Tibial nerve (tissue), 4 donors: ENCODE data around the gene CHD9NB. TPM values are rescaled to one million over a fixed set of nuclear protein-coding genes. Genes with fewer than 3 reads are reported as not detected.
"Not testable (repeated sequence)": the region's sequence is repeated elsewhere in the genome, so short reads cannot be mapped to it uniquely, and the experiment has no call there.

ENCODE experiments used
- DNase-seq, 2 donors: peaks; one replicate each; pipeline ENCODE4 v3.0.0-alpha.2; 2019; ENCODE audit warnings: low spot score in 2 of 2
- H3K27ac ChIP-seq, 4 donors: fragments of 200-600 bp; sonication (generic) in 3 of 4; one replicate each; pipeline ENCODE4 v1.5.1; 2017 to 2019; ENCODE audit warnings: mild to moderate bottlenecking in 1 of 4
- H3K27me3 ChIP-seq, 2 donors: fragments of 200-600 bp; sonication (generic) in 1 of 2; one replicate each; pipeline versions ENCODE4 v1.5.1 to v1.6.0; 2017 to 2019
- H3K36me3 ChIP-seq, 3 donors: fragments of 200-600 bp; sonication (generic); one replicate each; pipeline ENCODE4 v1.5.1; 2018 to 2019
- H3K4me1 ChIP-seq, 4 donors: fragments of 200-600 bp; sonication (generic) in 3 of 4; one replicate each; pipeline ENCODE4 v1.5.1; 2017 to 2019
- H3K4me3 ChIP-seq, 4 donors: fragments of 200-600 bp; sonication (generic) in 3 of 4; one replicate each; pipeline ENCODE4 v1.5.1; 2017 to 2019; ENCODE audit warnings: mild to moderate bottlenecking in 1 of 4, moderate library complexity in 1 of 4
- H3K9me3 ChIP-seq, 4 donors: fragments of 200-600 bp; sonication (generic) in 3 of 4; one replicate each; pipeline ENCODE4 v1.5.1; 2017 to 2019
- CTCF ChIP-seq, 5 experiments: fragments of 200-600 bp in 3 of 5; fragments of 450-650 bp in 2 of 5; sonication (generic) in 3 of 5; IDR thresholded peaks; one replicate each; pipeline ENCODE4 v1.5.1; 2016 to 2019; ENCODE audit warnings: antibody characterized with exemption in 5 of 5, mild to moderate bottlenecking in 3 of 5, moderate library complexity in 2 of 5
- EP300 ChIP-seq, 2 donors: sonication (generic); formaldehyde crosslinking; IDR thresholded peaks; one replicate each; pipeline ENCODE4 v1.6.1; 2017; ENCODE audit warnings: antibody characterized with exemption in 2 of 2, mild to moderate bottlenecking in 1 of 2
- POLR2A ChIP-seq, 2 donors: fragments of 450-650 bp; IDR thresholded peaks; one replicate each; pipeline ENCODE4 v1.6.1; 2017; ENCODE audit warnings: antibody characterized with exemption in 2 of 2, mild to moderate bottlenecking in 2 of 2, moderate library complexity in 2 of 2
- WGBS, 2 donors: methylation state at CpG; one replicate each; pipeline ENCODE4 v1.1.5; 2018; 5-methylcytosine and 5-hydroxymethylcytosine counted together
- total RNA-seq, 4 donors: library from RNA; depleted of rRNA; stranded (reverse); fragments of >200 nt; gene quantifications; one replicate each; pipeline ENCODE4 v1.1.0, GENCODE V29; 2016

The CHD9NB gene
- total RNA-seq, 4 donors from 2014 or later = 5.1 to 16.4 (median 9.3) TPM

GRCh38 chr16:53081032-53081424 is 28.3 kb upstream of the CHD9NB start:
- TF ChIP-seq CTCF (IDR thresholded peaks at IDR 0.05) = no peak
- TF ChIP-seq EP300 (IDR thresholded peaks at IDR 0.05) = no peak
- TF ChIP-seq POLR2A (IDR thresholded peaks at IDR 0.05) = no peak
- peaks cover 7 to 74% (median 42%) of the 10 kb centered on the region in 4 donors for H3K4me1 ChIP-seq
- no peak overlapping the region for H3K4me3 ChIP-seq

DNA sequence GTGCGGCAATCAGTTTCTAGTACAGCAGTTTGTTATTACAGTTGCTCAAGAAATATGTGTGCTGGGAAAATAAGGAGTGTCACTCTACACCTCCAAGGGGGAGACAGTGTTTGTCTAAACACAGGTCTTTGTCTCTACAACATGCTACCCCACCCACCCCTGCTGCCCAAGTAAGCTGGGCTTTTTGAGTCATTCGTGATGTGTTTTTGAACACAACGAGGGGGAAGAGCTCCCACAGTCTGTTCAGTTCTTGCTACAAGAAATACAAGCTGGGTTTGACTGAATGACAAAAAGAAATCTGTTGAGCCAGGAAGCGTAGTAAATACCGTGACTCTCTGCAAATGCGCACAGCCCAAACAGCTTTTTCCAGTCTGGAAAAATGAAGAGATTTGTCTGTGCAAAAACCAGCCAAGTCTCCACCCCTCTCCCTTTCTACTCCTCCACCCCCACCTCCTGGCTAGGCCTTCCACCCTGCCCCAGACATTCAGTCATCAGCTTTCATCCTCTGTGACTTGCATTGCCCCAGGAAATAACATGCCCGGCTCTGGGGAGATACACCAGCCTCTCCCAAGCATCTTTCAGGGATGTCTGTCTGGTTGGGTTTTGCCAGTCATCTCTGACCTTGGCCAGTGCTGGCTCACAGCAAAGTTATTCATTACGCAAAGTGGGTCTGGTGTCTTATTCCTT is 27.8 kb upstream of the CHD9NB start:
- Histone ChIP-seq H3K9me3 (no peaks in the 10 kb centered on the region), H3K27me3 (no peaks in the 10 kb centered on the region), H3K36me3 (no peaks in the 10 kb centered on the region), H3K4me1 (peaks cover 7 to 69% (median 37%) of the 10 kb centered on the region in 4 donors), H3K27ac (peak overlapping the region; percentile 36 to 90 (median 69)), H3K4me3 (no peak overlapping the region)
- DNase-seq = peak; percentile 47 to 57
- 22 to 27% methylated on average over 8 of the region's 8 CpGs for WGBS, 2 donors
- no peak for TF ChIP-seq POLR2A (IDR thresholded peaks at IDR 0.05)
- peak in 1 of 2 donors; percentile 79 for TF ChIP-seq EP300 (IDR thresholded peaks at IDR 0.05)

More at GRCh38 chr16:53081032-53081424, 28.3 kb upstream of the CHD9NB start:
- Histone ChIP-seq H3K27me3 (no peaks in the 10 kb centered on the region), H3K9me3 (no peaks in the 10 kb centered on the region), H3K27ac (peak overlapping the region; percentile 9 to 90 (median 69)), H3K36me3 (no peaks in the 10 kb centered on the region)
- DNase-seq = peak in 1 of 2 donors; percentile 20

- no peak for DNase-seq
- no peak overlapping the region for H3K4me3 ChIP-seq
- H3K9me3 ChIP-seq = peaks cover 0 to 3% (median 0%) of the 10 kb centered on the region in 4 donors
- H3K4me1 ChIP-seq = peaks cover 7 to 55% (median 24%) of the 10 kb centered on the region in 4 donors
- 74 to 76% methylated on average over 6 of the region's 6 CpGs for WGBS, 2 donors
- H3K27me3 ChIP-seq = no peaks in the 10 kb centered on the region
- H3K27ac ChIP-seq = peak overlapping the region in 2 of 4 donors; percentile 20 to 86
- no peak for TF ChIP-seq CTCF (IDR thresholded peaks at IDR 0.05)
- TF ChIP-seq EP300 (IDR thresholded peaks at IDR 0.05) = no peak
- no peak for TF ChIP-seq POLR2A (IDR thresholded peaks at IDR 0.05)
- no peaks in the 10 kb centered on the region for H3K36me3 ChIP-seq
These were observed 26.2 kb upstream of the CHD9NB start for GRCh38 chr16:53078765-53079485.

GRCh38 chr16:53078247-53078646 is 25.6 kb upstream of the CHD9NB start:
- no peak overlapping the region for H3K4me3 ChIP-seq
- no peaks in the 10 kb centered on the region for H3K27me3 ChIP-seq
- H3K4me1 ChIP-seq = peaks cover 7 to 49% (median 23%) of the 10 kb centered on the region in 4 donors
- H3K9me3 ChIP-seq = peaks cover 0 to 3% (median 0%) of the 10 kb centered on the region in 4 donors
- DNase-seq = no peak
- 66 to 74% methylated on average over 2 of the region's 2 CpGs for WGBS, 2 donors
- peak overlapping the region in 1 of 4 donors; percentile 20 for H3K27ac ChIP-seq
- TF ChIP-seq POLR2A (IDR thresholded peaks at IDR 0.05) = no peak
- no peak for TF ChIP-seq CTCF (IDR thresholded peaks at IDR 0.05)
- TF ChIP-seq EP300 (IDR thresholded peaks at IDR 0.05) = no peak
- no peaks in the 10 kb centered on the region for H3K36me3 ChIP-seq

GRCh38 chr16:53075461-53075860 is 22.8 kb upstream of the CHD9NB start:
- peaks cover 0 to 49% (median 28%) of the 10 kb centered on the region in 4 donors for H3K4me1 ChIP-seq
- H3K36me3 ChIP-seq, H3K9me3 ChIP-seq, H3K27ac ChIP-seq, H3K27me3 ChIP-seq, H3K4me3 ChIP-seq, DNase-seq: not testable (repeated sequence)
- 86 to 91% methylated on average over 7 of the region's 7 CpGs for WGBS, 2 donors

- not testable (repeated sequence) for H3K4me3 ChIP-seq, DNase-seq, H3K36me3 ChIP-seq, H3K27me3 ChIP-seq, H3K27ac ChIP-seq, H3K9me3 ChIP-seq
- peaks cover 0 to 42% (median 20%) of the 10 kb centered on the region in 4 donors for H3K4me1 ChIP-seq
- 81 to 84% methylated on average over 3 of the region's 3 CpGs for WGBS, 2 donors
These were observed 21.6 kb upstream of the CHD9NB start for GRCh38 chr16:53074296-53074695.
